HG02885 (cell line): ENCODE data around the gene SDC3.

ENCODE experiments used
- ATAC-seq: cut with Tn5 transposase; IDR thresholded peaks from one replicate; pipeline ENCODE4 v1.9.1; 2021; ENCODE audit warnings: mild to moderate bottlenecking; ENCODE audit not compliant: unreplicated experiment, poor library complexity

The SDC3 gene

GRCh38 chr1:30860320-30860652, 48.3 kb downstream of the SDC3 start:
- ATAC-seq = no peak

DNA sequence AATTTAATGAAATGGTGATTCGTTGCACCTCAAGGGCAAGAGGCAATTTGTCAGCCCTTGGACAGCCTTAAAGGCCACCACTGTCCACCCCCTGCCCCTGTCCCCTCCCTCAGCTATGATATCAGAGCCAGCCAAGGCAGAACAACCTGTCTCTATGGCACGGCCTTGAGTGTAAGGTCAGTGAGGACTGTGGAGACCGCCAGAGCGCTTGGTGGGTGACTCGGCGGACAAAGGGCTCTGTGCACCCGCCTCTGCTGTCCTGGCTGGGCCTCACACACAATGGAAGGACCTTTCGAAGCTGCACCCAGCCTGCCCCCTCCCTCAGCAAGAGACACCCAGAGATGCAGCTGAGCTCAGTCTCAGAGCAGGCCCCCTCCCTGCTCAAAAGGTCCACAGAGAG, 50.6 kb downstream of the SDC3 start:
- no peak for ATAC-seq

GRCh38 chr1:30857062-30857461, 51.5 kb downstream of the SDC3 start:
- ATAC-seq = no peak

DNA sequence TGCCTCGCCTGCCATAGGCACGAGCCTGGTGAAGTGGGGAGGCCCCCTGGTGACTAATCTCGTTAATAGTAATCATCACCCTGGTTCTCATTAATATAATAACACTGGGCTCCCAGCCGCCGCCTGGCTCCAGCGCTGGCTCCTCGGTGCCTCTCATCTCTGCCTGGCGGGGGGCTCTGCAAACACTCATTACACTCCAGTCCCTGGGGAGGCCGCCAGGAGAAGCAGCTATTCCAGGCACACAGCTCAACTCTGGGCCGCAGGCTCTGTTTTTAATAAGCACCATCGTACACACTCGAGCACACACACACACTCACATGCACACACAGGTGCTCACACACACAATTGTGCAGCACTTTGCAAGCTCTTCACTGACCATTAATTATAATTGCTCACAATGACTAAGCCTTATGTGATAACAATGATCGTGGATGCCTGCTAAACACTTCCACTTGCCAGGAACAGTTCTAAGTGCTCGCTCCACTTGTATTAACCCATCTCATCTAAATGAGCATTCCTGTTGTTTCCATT, 52.2 kb downstream of the SDC3 start:
- ATAC-seq = no peak

DNA sequence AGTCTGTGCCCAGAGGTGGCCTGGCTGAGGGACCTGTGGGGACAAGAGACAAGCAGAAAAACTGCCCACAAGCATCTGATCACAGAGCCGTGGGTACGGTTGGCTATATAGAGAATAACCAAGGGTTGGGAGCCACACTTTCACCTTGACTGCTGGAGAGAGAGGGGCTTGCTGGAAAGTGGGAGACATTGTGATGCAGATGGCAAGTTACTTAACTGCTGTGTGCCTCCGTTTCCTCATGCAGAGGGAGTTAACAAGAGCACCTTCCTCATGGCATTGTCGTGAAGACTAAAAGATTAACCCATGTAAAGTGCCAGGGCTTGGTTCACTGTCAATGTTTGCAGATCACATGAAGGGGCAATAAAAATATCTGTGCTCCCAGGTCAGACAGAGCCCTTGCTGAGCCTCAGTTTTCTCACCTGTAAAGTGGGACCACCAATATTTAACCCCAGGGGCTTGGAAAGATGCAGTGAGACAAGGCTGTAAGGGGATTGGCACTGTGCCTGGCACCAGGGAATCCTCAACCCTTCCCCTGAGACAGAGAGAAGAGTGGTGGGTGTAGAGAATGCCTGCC, 52.8 kb downstream of the SDC3 start:
- no peak for ATAC-seq

DNA sequence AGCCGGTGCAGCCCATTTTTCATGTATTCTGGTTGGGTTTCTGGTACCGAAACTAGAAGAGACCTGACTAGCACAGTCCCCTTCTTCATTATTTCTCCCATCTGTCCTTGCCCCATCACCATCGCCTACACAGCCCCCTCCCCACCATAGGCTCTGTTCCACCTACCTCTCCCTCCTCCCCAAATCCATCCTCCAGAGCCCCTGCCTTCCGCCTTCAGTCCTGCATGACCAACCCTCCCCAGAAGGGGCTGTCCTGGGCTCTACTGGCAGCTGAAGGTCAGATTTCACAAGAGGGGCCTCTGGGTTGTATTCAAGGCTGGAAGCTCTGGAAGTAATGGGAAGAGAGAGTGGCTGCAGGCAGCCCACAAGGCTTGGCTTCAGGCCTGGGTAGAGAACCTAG, 55.2 kb downstream of the SDC3 start:
- no peak for ATAC-seq

DNA sequence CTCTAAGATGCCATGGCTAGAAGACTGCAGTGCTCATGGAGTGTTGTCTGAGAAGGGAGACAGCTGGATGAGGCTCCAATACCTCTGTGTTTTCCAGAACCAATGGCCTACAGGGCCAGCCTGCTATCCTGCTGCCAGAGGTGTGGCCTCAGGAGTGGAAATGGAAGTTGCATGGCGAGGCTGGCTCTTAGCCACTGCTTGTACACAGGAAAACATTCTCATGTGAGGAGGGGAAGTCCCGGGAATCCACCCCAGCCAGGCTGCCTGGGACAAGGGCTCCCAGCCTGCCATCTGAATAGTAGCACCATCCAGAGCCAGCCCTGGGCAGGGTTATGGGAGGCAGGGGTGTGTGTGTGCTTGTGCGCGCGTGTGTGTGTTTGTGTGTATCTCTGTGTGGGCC, 56.5 kb downstream of the SDC3 start:
- ATAC-seq = no peak

DNA sequence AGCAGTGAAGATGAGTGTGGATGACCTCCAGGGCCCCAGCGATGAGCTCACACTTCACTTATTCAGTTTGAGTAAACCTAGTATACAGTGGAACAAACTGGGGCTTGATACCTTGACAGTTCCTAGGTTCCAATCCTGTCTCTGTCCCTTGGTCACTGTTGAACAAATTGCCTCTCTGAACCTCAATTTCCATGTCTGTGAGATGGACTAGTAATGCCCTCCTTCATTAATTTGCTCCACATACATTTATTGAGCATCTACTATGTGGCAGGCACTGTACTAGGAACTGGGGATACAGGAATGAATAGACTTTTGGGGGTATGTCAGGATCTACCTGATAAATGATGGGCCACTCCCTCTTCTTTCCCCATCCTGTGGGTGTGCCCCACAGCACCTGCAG, 57.3 kb downstream of the SDC3 start:
- ATAC-seq = no peak

GRCh38 chr1:30850607-30851006, 58.0 kb downstream of the SDC3 start:
- ATAC-seq = no peak

GRCh38 chr1:30848130-30848529, 60.4 kb downstream of the SDC3 start:
- ATAC-seq = no peak

GRCh38 chr1:30847358-30847972, 61.1 kb downstream of the SDC3 start:
- no peak for ATAC-seq

GRCh38 chr1:30846587-30846986, 62.0 kb downstream of the SDC3 start:
- no peak for ATAC-seq

- no peak for ATAC-seq
Observed at GRCh38 chr1:30845904-30846290, 62.7 kb downstream of the SDC3 start.

GRCh38 chr1:30845237-30845903, 63.2 kb downstream of the SDC3 start:
- ATAC-seq = no peak

DNA sequence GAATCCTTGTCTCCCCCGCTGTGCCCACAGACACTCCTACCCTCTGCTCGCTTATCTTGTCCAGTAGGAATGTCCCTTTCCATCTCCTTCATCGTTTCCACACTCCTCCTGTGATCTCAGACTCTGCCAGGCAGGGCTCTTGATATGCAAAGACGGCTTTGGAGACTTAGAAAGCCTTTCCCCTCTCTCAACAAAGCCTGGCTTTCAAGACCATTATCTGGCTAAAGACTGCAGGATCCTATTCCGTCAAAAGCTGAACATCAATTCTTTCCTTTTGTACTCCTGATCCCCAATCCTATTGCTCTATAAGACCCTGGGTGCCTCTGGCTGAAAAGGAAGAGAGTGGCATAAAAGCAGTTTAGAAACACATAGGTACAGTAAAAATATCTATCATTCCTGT, 63.9 kb downstream of the SDC3 start:
- no peak for ATAC-seq

DNA sequence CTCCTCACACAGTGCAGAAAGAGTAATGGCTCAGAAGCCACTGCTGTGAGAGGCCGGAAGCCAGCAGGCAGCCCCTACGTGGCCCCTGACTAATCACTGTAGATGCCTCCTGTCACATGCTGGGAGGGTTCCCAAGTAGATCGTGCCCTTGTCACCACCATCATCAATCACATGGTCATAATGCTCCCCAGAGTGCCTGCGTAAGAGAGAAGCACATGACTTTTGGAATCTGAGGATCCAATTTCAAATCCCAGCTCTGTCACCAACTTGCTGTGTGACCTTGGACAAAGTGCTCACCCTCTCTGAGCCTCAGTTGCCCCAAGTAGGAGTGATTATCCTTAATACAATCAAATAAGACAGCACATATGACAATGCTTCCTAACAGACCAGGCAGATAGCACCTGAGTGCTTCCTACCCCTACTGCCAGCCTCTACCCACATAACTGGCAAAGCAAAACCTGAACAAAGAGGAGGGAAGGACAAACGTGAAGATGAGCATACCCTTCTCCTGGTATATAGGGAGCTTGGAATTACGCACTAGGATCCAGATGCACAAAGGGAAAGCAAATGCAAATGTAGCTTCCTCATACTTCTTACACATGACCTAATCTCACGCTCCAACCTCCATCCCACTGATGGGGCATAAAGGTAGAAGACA, 65.7 kb downstream of the SDC3 start:
- ATAC-seq = no peak

DNA sequence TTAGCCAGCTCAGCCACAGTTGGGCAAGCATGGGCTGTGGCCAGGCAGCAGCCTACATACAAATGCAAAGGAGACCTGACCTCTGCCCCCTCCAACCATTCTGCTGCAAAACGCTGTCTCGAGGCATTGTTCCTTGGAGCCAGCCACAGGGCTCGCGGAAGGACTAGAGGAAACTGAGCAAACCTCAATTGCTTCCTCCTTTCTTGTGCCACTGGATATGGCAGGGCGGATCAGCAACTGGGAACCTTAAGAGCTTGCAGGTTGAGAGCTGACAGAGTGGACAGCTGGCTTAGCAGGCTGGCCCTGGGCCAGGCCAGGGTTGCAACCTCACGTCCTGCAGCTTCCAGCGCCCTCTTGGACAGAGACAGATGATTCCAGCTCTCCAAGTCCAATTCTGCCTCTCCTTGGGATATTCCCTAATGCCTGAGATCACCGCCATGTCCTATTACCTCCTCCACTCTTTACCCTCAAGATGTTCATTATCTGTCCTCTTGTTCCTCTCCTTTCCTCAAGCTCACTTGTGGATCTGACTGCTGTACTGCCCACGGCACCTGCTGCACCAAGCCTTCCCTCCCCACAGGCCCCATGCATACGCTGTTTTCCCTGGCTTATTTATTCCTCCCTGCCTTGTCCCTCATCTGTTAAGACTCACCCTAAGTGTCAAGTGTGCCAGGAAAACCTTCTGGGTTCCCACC, 67.5 kb downstream of the SDC3 start:
- no peak for ATAC-seq

GRCh38 chr1:30839827-30840359, 68.7 kb downstream of the SDC3 start:
- ATAC-seq = no peak

DNA sequence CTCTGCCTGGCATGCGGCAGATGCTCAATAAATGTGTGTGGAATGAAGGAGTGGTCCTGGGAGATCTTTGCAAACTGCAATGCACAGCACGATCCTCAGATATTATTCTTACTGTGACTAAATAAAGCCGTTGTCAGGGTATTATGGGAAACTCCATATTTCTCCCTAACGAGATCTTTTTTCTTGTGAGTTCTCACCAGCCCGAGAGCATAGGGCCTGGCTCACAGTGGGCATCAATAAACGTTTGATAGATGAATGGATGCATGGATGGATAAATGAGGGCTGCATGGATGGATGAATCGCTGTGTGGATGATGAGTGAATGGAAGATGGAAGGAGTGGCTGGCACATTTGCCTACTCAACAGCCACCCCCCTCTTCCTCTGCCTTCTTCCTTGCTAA, 69.6 kb downstream of the SDC3 start:
- ATAC-seq = no peak

DNA sequence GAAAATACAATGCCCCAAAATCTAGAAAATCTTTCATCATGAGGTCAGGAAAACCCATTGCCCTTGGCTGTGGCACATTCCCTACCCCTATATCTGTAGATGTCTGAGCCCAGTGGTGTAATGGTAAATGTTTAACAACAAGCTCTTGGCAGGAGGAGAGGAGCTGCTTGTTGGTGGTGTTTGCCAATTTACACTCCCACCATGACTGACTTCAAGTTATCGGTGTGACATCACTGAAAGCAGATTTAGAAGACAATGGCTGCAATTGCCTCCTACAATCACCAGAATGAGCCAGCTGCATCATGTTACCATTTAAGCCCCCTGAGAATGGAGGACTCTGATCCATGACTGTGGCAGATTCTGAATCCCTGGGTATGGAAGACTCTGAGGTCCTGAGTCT, 70.9 kb downstream of the SDC3 start:
- no peak for ATAC-seq

GRCh38 chr1:30834253-30834652, 74.3 kb downstream of the SDC3 start:
- no peak for ATAC-seq
